Urothelium cell line (cell line): Measurements from ENCODE around the gene SHISA9.

Source experiments
- DNase-seq: peaks from one replicate; pipeline ENCODE4 v3.0.0; 2011; ENCODE audit warnings: low spot score, mixed read lengths
- FAIRE-seq: peaks from 2 replicates; lab custom pipeline; 2011; peaks lifted over from hg19 to GRCh38; lab: Jason Lieb, UNC

The SHISA9 gene

DNA sequence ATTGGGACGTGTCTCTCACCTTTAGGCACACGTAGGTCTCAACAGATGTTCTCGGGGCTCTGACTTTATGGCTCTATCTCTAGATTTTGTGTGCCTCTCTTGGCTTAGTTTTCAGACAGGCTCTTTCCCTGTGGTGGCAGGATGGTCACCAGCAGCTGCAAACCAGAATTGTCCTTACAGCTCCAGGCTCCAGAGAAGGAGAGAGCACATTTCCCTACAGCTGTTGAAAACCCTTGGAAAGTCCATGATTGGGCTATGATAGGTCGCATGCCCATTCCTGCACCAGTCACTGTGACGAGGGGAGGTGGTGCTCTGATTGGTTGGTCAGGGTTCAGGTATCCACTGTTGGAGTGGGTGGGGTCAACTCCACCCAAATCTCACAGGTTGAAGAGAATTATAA, 41.5 kb downstream of the SHISA9 start:
- no peak for FAIRE-seq

DNA sequence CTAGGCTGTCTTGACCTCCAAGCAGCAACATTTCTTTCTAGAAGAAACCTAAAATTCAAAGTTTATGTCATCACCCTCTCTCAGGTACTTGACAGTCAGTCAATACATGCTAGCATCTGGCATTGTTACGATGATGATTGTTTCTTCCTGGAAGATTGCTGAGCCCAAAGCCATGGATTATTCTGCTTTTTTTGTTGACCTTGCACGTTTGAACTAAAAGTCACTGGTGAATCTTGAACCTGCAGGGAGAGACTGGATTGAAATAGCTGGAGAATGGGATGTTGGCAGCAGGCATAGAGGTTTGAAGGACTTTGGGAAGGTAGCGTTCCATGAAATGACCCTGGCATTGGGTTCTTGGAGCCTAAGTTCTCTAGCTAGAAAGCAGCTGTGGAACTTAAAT, 42.9 kb downstream of the SHISA9 start:
- FAIRE-seq (no peak), DNase-seq (no peak)

More for the DNA sequence above, 41.5 kb downstream of the SHISA9 start:
- no peak for DNase-seq

DNA sequence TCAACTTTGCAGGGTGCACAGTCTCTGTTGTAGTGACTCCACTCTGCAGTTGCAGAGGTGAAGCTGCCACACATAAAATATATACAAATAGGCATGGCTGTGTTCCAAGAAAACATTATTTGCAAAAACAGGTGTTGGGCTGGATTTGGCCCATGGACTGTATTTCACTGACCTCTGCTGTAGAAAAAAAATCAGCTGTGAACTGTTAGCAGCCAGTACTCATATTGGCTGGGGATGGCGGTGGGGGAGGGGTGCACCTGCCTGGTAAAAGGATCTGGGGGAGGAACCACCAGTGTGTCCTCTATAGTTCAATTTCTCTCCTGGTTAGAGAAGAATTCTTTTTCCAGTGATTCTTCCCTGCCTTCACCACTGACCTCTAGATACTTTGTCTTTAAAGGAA, 50.0 kb downstream of the SHISA9 start:
- no peak for DNase-seq
- FAIRE-seq = no peak

GRCh38 chr16:12951976-12952375, 50.6 kb downstream of the SHISA9 start:
- DNase-seq = no peak
- no peak for FAIRE-seq

DNA sequence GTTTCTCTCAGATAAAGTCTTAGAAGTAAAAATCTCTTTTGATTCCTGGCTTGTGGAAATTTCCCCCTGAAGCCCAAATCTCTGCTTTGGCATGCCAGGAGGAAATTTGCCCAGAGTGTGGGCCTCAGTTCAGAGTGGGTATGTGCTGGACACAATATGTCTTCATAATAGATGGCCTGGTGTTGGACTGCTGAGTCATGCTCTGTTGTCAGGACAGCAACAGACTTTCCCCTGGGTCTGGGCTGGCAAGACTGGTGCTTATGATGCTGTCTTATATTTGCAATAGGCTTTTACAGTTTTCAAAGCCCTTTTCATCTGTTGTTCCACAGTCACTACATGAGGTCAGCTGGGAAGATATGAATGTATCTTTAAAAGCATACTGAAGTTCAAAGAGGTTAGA, 57.0 kb downstream of the SHISA9 start:
- DNase-seq (no peak), FAIRE-seq (no peak)

- DNase-seq = no peak
- FAIRE-seq = no peak
Observed at GRCh38 chr16:12959072-12959471, 57.7 kb downstream of the SHISA9 start.

- DNase-seq (no peak), FAIRE-seq (no peak)
Observed at GRCh38 chr16:12961626-12962025, 60.2 kb downstream of the SHISA9 start.

- DNase-seq = no peak
Observed at GRCh38 chr16:12964461-12964860, 63.1 kb downstream of the SHISA9 start.

DNA sequence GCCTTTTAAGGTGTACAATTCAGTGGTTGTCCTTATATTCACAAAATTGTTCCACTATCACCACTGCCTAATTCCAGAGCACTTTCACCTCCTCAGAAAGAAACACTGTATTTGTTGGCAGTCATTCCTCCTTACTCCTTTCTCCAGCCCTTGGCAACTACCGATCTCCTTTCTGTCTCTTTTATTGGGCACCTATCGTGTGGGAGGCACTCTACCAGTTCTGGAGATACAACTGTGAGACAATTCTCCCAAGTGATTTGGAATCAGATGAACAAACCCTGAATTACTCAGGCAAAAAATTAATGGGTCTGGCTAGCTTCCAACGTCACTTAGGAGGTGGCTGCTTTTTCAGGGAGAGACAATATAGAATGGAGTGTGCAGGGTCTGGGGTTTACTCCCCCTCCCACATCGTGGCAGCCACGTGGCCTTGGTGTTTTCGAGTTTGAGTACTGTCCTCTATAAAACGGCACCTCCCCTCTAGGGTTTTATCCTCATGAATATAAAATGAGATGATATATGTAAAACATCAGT, 63.9 kb downstream of the SHISA9 start:
- FAIRE-seq (no peak), DNase-seq (no peak)

More at GRCh38 chr16:12964461-12964860, 63.1 kb downstream of the SHISA9 start:
- FAIRE-seq = no peak

- peak; percentile 92 for DNase-seq
- FAIRE-seq = peak; percentile 98
Observed at GRCh38 chr16:12971241-12971640, 69.8 kb downstream of the SHISA9 start.

- DNase-seq (no peak), FAIRE-seq (no peak)
Observed at GRCh38 chr16:12972246-12972645, 70.8 kb downstream of the SHISA9 start.

DNA sequence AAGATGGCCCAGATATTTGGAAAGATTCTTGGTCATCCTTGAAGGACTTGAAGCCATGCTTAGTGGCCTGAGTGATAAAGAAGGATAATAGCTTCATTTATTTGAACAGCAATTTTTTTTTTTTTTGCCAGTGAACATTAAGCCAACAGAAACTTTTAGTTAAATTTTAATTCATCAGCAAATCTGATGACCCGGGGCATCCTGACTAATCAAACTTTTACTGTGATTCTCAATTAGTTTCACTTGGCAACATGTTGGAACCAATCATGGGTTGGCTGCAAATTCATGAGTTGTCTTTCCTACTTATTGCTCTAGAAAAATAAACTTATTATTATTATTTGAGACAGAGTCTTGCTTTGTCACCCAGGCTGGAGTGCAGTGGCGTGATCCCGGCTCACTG, 74.4 kb downstream of the SHISA9 start:
- DNase-seq = no peak
- no peak for FAIRE-seq

DNA sequence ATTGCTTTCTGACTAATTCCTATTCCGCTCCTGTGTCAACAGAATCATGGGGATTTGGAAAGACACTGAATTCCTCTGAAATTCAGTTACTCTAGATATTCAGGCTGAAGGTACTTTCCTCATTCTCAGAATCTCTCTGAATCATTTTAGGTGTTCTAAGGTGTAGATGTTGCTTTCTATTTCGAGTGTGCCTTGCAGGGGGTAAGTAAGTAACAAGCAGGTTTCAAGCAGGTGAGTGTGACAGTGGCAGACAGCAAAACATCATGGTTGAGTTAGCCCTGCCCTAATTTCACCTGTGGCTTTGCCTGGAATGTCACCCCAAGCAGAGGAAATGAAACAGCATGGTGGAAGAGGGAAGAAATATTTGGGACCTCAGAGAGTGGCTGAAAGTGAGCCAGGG, 75.1 kb downstream of the SHISA9 start:
- DNase-seq (no peak), FAIRE-seq (peak; percentile 52)

GRCh38 chr16:12976936-12977335, 75.5 kb downstream of the SHISA9 start:
- DNase-seq = peak; percentile 67
- no peak for FAIRE-seq

DNA sequence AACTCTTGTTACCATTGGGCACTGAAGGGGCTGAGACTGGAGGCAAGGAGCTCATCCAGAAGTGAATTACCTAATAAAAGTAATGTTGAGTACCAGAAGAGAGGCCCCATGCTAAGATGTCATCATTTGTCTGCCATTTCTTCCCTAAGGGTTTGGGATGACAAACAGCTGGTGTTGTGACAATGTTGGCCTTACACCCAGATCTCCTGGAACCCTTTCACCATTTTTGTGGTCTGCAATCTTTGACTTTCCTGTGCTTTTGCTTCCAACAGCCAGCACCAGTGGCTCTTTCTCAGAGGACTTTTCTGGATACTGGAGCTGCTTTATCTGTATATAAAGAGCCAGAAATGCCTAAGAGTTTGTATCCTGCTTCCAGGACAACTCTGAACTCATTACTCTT, 84.1 kb downstream of the SHISA9 start:
- FAIRE-seq = no peak
- DNase-seq = no peak

DNA sequence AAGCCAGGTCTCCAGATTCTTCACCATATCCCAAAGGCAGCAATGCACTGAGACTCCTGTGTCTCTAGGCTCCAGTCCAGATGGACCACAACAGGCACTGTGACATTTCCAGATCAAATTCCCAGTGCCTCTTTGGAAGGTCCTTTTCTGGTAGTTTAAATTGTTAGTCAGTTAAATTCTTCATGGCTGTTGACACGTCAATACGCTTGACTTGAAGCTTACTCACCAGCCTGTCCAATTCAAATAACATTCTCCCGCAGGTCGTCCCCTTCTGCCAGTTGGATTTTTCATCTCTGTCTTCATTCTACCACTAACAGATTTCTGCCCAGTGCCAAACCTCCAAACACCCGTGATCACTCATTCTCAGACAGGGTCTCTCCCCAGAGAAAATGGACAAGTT, 86.7 kb downstream of the SHISA9 start:
- no peak for FAIRE-seq
- DNase-seq = no peak

DNA sequence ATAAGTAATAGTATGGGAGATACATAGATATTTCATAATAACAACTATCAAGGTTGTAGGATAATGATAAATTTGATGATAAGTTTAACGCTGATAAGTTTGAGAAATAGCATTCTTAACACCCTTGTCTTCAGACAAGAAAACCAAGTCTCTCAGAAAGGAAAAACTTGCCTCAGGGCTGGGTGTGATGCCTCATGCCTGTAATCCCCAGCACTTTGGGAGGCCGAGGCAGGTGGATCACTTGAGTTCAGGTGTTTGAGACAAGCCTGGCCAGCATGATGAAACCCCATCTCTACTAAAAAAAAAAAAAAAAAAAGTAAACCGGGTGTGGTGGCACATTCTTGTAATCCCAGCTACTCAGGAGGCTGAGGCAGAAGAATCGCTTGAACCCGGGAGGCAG, 90.7 kb downstream of the SHISA9 start:
- DNase-seq = no peak
- no peak for FAIRE-seq

DNA sequence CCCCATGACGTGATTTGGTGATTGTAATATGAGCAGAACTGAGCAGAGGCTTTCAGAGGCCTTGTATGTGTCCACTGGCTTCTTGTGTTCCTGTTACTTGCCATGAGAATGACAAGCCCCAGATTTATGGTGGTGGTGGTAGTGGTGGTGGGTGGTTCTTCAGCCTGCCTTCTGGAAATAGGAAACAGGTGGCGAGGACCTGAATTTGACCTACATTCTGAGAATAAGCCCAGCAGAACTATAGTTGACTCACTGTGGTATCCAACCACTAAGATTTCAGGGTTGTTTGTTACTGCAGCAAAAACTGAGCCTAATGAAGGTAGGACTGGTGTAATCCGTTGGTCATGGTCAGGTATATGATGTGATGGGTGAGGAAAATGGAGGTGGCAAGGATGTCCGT, 93.0 kb downstream of the SHISA9 start:
- DNase-seq (no peak), FAIRE-seq (no peak)

DNA sequence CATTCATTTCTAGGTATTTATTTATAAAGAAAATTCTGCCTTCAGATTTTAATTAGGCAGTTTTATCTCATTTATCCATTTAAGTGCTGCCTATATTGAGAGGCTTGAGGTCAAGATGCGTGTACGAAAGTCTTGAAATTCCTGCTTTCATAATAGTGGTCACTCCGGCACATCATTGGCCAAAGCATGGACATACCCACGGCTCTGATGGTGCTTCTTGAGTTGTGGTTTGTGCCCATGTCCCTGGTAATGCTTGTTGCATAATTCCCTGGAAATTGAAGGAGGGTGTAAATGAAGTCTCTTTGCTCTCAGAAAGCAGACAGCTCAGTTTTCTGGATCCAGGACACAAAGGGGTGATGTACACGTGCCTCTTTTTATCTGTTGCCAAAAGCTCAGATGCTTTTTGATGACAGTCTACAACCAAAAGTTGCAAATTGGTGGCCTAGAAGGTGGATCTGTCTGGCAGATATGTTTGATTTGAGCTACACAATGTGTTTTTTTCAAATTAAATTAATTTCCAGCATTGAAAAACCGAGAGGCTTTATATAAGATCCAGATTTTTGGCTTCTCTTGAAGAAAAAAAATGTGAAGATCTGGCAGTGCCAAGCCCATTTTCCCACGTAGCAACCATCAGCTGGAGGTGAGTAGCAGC, 94.4 kb downstream of the SHISA9 start:
- DNase-seq (no peak), FAIRE-seq (no peak)

GRCh38 chr16:12998361-12999085, 97.1 kb downstream of the SHISA9 start:
- FAIRE-seq = no peak
- DNase-seq = no peak

DNA sequence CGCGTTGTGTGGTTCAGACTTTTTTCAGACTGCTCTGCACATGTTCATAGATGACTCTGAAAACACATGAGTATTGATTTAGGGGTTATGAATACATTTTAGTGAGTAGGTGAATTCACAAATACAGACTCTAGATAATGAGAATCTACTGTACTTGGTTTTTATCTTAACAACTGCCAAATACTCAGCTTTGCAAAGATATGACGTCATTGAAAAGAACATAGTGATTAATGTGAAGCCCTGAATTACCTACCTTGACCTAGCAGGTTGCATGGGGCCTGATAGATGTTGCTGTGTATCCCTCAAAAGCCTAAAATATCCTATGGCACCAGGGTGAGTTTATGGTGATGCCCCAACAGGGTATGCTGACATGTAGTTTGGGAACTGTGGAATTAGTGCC, 98.0 kb downstream of the SHISA9 start:
- FAIRE-seq (no peak), DNase-seq (no peak)

- FAIRE-seq (no peak), DNase-seq (no peak)
Observed at GRCh38 chr16:13005721-13006247, 104.4 kb downstream of the SHISA9 start.
